ENCODE data around the gene AP3S1.

The AP3S1 gene

GRCh38 chr5:115936031-115936430 lies 94.3 kb downstream of the AP3S1 start:
- DNase-seq, result no peak

- DNase-seq, result no peak
Measured at GRCh38 chr5:115939059-115939458, 97.3 kb downstream of the AP3S1 start.

GRCh38 chr5:115940080-115940810 lies 98.5 kb downstream of the AP3S1 start:
- no peak for DNase-seq

- DNase-seq, result no peak
Measured at GRCh38 chr5:115941051-115941675, 99.4 kb downstream of the AP3S1 start.

DNA sequence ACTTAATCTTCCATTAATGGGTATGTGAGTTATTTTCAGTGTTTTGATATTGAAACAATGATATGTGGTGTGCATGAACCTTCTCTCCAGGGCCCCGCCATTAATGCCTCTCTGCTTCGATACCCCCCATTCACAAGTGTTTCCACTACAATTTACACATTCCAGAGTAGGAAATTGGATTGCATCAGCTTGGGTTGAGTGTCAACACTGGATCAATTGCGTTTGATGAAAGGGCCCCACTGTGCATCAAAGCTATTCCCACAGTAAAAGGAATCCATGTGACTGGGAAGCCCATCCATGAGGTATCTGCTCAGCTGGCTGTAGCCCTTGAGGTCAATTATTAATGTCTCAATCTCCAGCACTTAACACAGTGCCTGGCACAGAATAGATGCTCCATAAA lies 102.8 kb downstream of the AP3S1 start:
- DNase-seq, result no peak

DNA sequence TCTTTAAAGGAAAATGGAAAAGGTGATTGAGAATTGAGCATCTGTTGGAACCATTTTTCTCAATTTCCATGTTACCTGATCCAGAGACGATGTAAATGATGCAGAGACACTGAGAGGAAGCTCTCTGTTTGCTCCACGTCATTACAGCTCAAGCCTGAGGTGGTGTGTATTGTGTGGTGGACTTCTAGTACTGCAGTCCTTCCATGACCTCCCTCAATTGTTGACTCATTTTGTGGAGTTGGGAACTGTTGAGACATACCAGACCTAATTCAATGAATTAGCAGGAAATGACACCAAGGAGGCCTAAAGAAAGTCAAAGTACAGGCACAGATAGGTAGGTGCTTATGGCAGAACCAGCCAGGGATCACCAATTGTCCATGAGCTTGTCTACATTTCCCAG lies 104.9 kb downstream of the AP3S1 start:
- no peak for DNase-seq

DNA sequence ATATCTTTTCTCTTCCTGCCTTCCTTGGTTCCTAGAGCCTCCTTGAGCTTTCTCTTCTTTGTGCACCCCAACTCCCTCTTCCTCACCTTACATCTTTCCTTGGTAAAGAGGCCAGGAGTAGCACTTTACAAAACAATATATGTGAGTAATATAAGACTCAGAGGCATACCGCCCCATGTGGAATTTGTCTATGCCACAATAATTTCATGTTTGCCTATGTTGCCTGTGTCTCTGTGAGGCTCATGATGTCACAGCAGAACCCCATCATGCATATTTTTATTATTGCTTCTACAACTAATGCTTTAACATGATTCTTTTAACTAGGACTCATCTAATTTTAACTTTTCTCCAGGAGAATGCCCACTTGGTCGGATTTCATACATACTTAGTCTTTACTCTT lies 105.5 kb downstream of the AP3S1 start:
- DNase-seq, result no peak

DNA sequence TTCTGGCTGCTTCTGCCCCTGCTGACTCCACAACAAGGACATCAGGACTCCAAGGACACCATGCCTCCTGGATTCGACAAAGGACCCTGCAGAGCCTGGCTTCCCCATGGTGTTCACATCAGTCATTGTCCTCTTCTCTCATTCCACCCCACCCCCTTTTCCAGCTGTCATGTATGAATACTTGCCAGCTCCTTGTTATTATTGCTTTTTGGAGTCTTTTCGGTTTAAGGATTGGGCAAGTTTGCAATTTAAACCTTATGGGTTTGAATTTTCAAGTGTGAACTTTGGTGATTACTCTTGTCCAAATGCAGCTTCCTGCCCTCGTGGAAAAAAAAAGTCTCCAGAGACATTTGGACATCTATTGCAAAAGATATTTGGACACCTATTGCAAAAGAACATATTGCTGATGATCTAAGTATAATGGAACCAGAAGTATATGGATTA lies 106.4 kb downstream of the AP3S1 start:
- no peak for DNase-seq

DNA sequence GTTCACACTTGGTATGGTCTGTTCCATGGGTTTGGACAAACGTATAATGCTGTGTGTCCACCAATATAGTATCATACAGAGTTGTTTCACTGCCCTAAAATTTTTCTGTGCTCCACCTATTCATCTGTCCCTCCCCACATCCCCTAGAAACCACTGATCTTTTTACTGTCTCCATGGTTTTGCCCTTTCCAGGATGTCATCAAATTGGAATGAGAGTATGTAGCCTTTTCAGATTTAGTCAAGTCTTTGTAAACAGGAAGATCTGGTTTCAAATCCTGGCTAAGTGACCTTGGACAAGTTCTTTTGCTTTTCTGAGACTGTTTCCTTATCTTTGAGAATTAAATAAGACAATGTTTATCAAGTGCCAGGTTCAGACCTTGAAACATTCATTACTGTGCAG lies 107.4 kb downstream of the AP3S1 start:
- DNase-seq, result no peak

GRCh38 chr5:115952588-115952987 lies 110.9 kb downstream of the AP3S1 start:
- DNase-seq, result no peak

- DNase-seq, result no peak
Measured at GRCh38 chr5:115954144-115954543, 112.4 kb downstream of the AP3S1 start.

DNA sequence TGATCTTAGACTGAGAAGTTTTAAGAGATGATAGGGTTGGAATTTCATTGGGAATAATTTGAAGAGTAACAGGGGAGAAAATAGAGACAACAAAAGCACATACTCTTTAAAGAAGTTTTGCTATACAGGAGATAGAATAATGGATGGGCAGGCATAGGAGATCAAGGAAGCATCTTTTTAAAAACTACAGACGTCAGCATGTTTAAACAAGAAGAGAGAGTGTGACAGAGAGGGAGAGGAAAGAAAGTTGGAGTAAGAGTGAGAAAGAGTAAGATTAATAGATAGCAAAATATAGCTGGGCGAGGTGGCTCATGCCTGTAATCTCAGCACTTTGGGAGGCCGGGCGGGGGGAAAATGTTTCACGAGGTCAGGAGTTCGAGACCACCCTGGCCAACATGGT lies 115.2 kb downstream of the AP3S1 start:
- no peak for DNase-seq

DNA sequence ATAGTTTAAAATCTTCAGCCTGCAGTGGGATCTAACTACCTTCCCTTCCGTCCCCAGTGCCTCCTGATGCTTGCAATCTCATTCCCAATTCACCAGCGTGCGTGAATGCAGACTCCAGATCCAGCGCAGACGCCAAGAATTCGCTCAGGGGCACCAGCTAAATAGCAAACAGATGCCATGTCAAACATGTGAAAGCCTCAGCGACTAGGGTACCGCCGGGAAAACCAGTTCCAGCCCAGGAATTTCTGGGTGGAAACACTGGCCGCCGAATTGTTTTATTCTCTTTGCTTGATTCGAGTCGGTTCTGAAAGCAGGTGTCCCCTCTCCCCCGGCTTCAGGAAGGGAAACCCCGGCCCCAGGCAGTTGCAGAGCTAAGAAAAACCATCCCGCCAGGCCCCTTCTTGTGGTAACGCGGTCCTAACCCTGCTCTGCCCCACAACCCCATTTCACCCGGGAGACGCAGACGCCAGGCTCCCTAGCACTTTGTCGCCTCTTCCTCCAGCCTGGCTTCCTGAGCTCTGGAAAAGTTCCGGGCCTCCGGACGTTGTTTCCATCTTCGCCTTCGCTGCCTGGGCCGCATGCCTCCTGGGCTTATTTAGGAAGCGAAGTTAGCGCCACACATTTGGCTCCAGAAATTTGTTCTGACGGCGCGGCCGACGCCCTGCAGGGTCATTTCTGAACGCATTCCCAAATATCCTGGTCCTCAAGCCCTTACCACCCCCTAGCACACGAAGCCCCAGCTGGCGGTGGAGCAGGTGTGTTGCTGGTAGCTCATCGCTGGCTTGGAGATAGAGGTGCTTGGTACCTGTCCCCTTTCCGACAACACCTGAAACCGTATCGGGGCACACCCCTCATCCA lies 119.9 kb downstream of the AP3S1 start:
- DNase-seq, result no peak

DNA sequence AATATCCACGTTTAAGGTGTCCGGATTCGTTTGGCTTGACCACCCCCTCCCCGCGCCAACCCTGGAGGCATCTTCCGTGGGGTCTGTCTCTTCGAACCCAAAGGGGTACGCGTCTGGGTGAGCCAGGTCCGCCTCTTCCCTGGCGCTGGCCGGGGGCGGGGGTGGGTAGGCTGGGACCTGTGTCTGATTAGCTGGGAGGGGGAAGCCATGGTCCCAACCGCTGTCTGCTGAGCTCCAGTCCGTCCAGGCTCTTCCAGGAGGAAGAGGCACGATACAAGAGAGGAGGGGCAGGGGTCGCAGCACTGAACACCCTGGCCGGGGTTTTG lies 120.5 kb downstream of the AP3S1 start, which contains the start of gene LVRN:
Gene LVRN (plus strand): TSS at position 237 of the 326 bp plus-strand sequence. CDS start 143 bp downstream, outside the sequence.
- no peak for DNase-seq

- DNase-seq, result no peak
Measured at GRCh38 chr5:115962565-115963402, 121.0 kb downstream of the AP3S1 start.

GRCh38 chr5:115963566-115963965 lies 121.8 kb downstream of the AP3S1 start:
- DNase-seq, result no peak

Data from nucleus accumbens (tissue), 56 donors.